ENCODE measurements around the gene ZNF133.
"Not testable (repeated sequence)": the region's sequence is repeated elsewhere in the genome, so short reads cannot be mapped to it uniquely, and the experiment has no call there.

ZNF133 gene

DNA sequence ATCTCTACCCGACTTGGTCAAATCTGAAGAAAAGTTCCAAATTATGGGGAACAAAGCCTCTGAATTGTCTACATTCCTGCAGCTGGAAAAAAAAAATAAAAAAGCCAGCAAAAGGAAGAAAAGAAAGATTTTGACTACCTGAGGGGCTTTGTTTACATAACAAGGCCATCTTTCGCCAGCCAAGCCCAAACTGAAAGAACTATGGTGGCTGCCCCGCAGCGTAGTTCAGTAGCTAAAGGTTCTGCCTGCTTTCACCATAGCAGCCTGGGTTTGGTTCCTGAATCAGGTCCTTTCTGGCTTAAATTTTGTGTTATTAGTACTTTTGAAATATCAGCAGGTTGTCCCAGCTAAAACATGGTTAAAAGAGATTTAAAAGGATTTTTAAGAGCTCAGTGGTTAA is 35.4 kb downstream of the ZNF133 start:
- TF ChIP-seq, protein P1, sequence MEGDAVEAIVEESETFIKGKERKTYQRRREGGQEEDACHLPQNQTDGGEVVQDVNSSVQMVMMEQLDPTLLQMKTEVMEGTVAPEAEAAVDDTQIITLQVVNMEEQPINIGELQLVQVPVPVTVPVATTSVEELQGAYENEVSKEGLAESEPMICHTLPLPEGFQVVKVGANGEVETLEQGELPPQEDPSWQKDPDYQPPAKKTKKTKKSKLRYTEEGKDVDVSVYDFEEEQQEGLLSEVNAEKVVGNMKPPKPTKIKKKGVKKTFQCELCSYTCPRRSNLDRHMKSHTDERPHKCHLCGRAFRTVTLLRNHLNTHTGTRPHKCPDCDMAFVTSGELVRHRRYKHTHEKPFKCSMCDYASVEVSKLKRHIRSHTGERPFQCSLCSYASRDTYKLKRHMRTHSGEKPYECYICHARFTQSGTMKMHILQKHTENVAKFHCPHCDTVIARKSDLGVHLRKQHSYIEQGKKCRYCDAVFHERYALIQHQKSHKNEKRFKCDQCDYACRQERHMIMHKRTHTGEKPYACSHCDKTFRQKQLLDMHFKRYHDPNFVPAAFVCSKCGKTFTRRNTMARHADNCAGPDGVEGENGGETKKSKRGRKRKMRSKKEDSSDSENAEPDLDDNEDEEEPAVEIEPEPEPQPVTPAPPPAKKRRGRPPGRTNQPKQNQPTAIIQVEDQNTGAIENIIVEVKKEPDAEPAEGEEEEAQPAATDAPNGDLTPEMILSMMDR (IDR thresholded peaks at IDR 0.05; ENCODE audit: low read depth, low read length): no peak

DNA sequence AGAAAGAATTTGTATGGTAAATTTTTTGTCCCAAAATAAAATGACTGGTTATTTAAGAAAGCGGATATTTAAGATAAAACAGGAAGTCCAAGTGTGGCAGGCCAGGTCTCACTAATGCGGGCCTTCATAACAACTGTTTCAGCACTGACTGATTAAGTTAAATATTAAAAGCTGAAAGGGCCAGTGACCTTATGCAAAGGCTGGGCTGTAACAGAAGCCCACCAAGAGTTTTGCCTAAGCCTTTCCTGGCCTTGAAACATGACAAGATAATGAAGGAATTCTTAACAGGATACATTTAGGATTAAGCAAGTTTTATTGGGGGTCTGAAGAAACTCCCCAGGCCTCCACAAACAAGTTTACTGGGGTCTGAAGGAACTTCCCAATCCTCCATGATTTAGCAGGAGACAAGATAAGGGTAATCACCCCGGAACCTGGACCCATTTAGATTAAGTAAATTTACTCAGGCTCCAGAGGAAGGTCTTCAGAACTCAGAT is 36.3 kb downstream of the ZNF133 start:
- no peak overlapping the region for H3K4me3 ChIP-seq (ENCODE audit: low read depth, low read length)
- TF ChIP-seq, protein P1 (IDR thresholded peaks at IDR 0.05; ENCODE audit: low read depth, low read length): no peak

More for the DNA sequence above, 35.4 kb downstream of the ZNF133 start:
- H3K4me3 ChIP-seq (ENCODE audit: low read depth, low read length): no peak overlapping the region

DNA sequence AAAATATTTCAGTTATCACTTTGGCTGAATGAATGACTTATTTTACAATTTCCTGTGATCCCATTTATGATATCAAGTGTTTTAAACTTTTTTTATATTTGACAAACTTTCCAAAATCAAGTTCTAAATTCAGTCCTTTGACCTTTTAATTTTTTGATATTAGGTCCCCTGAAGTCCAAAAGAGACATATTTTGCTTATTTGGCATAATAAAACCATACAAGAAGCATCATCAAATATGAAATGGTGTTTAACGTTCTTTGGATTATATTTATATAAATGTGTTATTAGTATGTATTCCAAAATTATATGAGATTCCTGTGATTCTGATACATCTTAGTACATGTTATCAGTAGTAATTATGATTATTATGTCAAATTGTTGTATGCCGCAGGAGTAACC is 38.7 kb downstream of the ZNF133 start:
- no peak overlapping the region for H3K4me3 ChIP-seq (ENCODE audit: low read depth, low read length)

DNA sequence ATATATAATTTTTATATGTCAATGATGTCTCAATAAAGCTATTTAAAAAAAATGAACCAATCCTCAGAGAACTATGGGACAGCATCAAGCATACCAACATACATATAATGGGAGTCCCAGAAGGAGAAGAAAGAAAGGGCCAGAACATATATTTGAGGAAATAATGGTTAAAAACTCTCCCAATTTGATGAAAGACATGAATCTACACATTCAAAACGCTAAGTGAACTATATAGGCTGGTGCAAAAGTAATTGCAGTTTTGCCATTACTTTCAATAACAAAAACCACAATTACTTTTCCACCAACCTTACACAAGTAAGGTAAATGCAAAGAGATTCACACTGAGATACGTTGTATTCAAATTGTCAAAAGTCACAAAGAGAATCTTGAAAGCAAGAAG is 43.4 kb downstream of the ZNF133 start:
- TF ChIP-seq, protein P1 (IDR thresholded peaks at IDR 0.05; ENCODE audit: low read depth, low read length): no peak
- no peak overlapping the region for H3K4me3 ChIP-seq (ENCODE audit: low read depth, low read length)

More for the DNA sequence above, 38.7 kb downstream of the ZNF133 start:
- TF ChIP-seq, protein P1 (IDR thresholded peaks at IDR 0.05; ENCODE audit: low read depth, low read length): no peak

DNA sequence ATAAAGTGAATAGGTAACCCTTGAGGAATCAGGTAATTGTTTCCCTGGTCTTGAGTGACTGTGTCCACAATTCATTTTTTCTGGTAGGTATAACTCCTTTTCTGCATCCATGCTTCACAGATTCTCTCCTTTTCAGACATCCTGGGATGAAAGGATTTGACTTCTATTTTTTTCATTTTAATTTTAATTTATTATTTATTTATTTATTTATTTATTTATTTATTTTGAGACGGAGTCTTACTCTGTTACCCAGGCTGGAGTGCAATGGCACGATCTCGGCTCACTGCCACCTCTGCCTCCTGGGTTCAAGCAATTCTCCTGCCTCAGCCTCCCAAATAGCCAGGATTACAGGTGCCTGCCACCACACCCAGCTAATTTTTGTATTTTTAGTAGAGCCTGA is 61.4 kb downstream of the ZNF133 start:
- not testable (repeated sequence) for H3K4me3 ChIP-seq (ENCODE audit: low read depth, low read length)

DNA sequence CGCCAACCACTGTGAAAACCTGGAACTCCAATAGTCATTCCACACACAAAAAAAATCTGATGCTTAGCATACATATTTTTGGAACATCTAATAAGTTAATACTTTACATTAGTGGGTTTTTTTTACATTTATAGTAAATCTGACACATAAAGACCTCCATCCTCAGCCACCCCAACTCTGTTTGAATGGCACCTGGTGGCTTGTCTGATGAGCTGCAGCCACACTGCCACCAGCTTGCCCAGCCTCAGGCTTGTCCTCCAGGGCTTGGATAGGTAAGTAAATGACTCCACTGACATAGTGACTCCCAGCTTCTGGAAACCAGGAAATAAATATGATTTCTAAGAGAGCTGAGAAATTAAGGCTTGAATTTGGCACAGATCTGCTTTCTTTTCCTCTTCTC is 71.5 kb downstream of the ZNF133 start:
- H3K4me3 ChIP-seq (ENCODE audit: low read depth, low read length): no peak overlapping the region
- TF ChIP-seq, protein P1 (IDR thresholded peaks at IDR 0.05; ENCODE audit: low read depth, low read length): no peak

DNA sequence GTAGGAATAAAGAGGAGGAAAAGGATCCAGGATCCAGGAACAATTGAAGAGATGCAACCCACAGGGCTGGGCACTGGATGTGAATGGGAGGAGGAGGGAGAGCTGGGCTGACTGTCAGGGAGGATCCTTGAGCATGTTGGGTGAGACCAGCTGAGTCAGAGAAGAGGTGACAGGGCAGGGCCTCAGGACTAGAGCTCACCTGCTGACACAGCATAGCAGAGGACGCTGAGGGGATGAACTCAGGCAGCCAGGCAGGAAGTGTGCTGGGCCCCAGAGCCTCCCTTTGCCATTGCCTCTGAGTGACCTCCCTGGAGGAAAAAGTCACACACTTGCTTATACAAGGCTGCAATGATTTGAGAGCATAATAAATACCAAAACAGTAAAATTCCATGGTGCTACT is 72.3 kb downstream of the ZNF133 start:
- TF ChIP-seq, protein P1 (IDR thresholded peaks at IDR 0.05; ENCODE audit: low read depth, low read length): no peak
- H3K4me3 ChIP-seq (ENCODE audit: low read depth, low read length): no peak overlapping the region

DNA sequence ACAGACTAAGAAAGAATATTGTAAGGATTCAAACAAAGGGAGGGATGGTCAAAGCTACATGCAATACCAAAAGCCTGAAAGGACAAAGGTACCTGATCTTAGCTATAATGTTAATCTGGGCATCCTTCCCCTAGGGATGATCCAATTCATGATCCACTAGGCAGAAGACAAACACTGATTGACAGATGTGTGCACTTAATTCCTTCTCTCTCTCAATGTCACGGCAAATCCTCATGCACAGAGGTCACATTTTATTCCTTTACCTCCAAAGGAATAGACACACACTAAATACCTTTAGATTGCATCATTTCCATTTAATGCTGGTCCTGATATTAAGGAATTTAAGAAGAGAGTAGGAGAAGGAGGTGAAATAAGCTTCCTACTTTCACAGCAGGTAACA is 73.4 kb downstream of the ZNF133 start:
- TF ChIP-seq, protein P1 (IDR thresholded peaks at IDR 0.05; ENCODE audit: low read depth, low read length): no peak
- H3K4me3 ChIP-seq (ENCODE audit: low read depth, low read length): no peak overlapping the region

All from WI38 (cell line).